Esophagus muscularis mucosa (tissue), 3 donors: ENCODE measurements around the gene PAFAH1B2.

Experiments
- EP300 ChIP-seq: sonication (generic); formaldehyde crosslinking; IDR thresholded peaks from one replicate; pipeline ENCODE4 v1.6.1; 2017; ENCODE audit warnings: antibody characterized with exemption
- POLR2A ChIP-seq: fragments of 450-650 bp; IDR thresholded peaks from one replicate; pipeline ENCODE4 v1.6.1; 2017; ENCODE audit warnings: antibody characterized with exemption, moderate library complexity, mild to moderate bottlenecking, low read depth
- POLR2AphosphoS5 ChIP-seq, 2 donors: sonication (generic); formaldehyde crosslinking; IDR thresholded peaks; one replicate each; pipeline ENCODE4 v1.6.1; 2017; ENCODE audit warnings: antibody characterized with exemption in 2 of 2

DNA sequence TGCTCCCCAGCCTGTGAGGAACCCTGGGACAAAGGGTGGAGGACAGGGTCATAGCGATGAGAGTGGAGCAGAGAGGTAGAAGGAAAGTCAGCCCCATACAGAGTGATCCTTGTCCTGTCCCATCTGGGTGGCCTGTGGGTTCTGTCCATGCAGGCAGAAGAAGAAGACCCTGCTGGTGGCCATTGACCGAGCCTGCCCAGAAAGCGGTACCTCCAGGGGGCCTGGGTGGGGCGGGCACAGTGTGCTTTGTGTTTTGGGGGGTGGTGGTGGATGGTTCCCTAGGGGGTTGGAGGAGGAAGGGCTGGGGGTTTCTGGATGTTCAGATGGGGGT is 42.3 kb downstream of the PAFAH1B2 start:
- TF ChIP-seq POLR2A (no peak), POLR2AphosphoS5 (IDR thresholded peaks at IDR 0.05) (no peak), EP300 (no peak)
